SJSA1 (cell line): ENCODE measurements around the gene COX19. TPM values are rescaled to one million over a fixed set of nuclear protein-coding genes. Genes with fewer than 3 reads are reported as not detected.

Experiments
- DNase-seq, 2 experiments: peaks; one replicate each; pipeline ENCODE4 v3.0.0-alpha.2; 2015 to 2020; ENCODE audit warnings: low spot score in 2 of 2, low read depth in 1 of 2
- H3K27ac ChIP-seq: fragments of 250-450 bp; sonication (Bioruptor Pico); 2 replicates; pipeline ENCODE4 v1.5.1; 2020; ENCODE audit warnings: mild to moderate bottlenecking, moderate library complexity
- H3K27me3 ChIP-seq: fragments of 250-450 bp; sonication (Bioruptor Pico); replicated peaks from 2 replicates; pipeline ENCODE4 v1.5.1; 2020; ENCODE audit warnings: mild to moderate bottlenecking, moderate library complexity
- H3K36me3 ChIP-seq: fragments of 250-450 bp; sonication (Bioruptor Pico); 2 replicates; pipeline ENCODE4 v1.5.1; 2020; ENCODE audit warnings: mild to moderate bottlenecking
- H3K4me1 ChIP-seq: fragments of 250-450 bp; sonication (Bioruptor Pico); replicated peaks from 2 replicates; pipeline ENCODE4 v1.6.1; 2021; ENCODE audit warnings: mild to moderate bottlenecking
- H3K4me3 ChIP-seq: fragments of 250-450 bp; sonication (Bioruptor Pico); 2 replicates; pipeline ENCODE4 v1.5.1; 2020; ENCODE audit warnings: mild to moderate bottlenecking
- H3K9me3 ChIP-seq: fragments of 250-450 bp; sonication (Bioruptor Pico); replicated peaks from 2 replicates; pipeline ENCODE4 v1.5.1; 2020; ENCODE audit warnings: mild to moderate bottlenecking
- total RNA-seq: library from RNA; depleted of rRNA; stranded (reverse); fragments of >200 nt; shearing (Covaris generic); gene quantifications from 2 replicates; pipeline ENCODE4 v1.2.3, GENCODE V29; 2014; rRNA removed

COX19 gene, protein sequence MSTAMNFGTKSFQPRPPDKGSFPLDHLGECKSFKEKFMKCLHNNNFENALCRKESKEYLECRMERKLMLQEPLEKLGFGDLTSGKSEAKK
- total RNA-seq = 8.4 and 9.6 TPM in 2 replicates

DNA sequence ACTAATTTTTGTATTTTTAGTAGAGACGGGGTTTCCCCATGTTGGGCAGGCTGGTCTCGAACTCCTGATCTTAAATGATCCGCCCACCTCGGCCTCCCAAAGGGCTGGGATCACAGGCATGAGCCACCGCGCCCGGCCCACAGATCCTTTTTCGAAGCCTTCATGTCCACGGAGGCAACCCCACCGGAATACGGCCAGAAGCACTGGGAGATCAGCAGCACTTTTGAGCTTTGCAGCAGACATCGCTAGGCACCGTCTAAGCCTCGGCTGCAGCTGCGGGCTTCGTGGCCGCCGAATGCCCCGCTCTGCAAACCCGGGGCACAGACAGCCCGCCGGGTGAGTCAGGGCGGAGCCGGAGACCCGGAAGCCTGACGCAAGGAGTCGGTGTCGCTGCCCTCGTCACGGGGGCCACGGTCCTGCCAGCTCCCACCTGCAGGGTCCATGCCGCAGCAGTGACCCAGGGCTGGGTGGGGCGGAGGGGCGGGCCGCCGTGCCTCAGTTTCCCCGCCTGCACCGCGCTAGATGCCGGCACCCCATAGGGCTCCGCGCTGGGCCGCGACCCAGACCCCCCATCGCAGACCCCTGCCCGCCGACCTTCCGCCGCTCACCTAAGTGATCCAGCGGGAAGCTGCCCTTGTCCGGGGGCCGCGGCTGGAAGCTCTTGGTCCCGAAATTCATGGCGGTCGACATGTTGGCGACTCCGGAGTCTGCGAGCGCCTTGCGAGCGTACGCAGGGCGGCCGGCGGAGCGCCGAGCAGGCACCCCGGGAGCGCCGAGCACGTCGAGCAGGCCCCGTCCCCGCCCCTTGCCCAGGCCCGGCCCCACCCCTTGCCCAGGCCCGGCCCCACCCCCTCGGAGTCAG, at the start of gene COX19:
Gene COX19 (minus strand): TSS at position 730 of the 862 bp plus-strand sequence. CDS start 40 bp downstream, at position 690.
- peak; percentile 66 to 89 for DNase-seq
- Histone ChIP-seq H3K36me3 (peaks cover 36% of the 10 kb centered on the region), H3K27me3 (no peaks in the 10 kb centered on the region), H3K27ac (peak within 1 kb of the TSS; percentile 84), H3K4me3 (peak within 1 kb of the TSS; percentile 98), H3K4me1 (peaks cover 10% of the 10 kb centered on the region), H3K9me3 (no peaks in the 10 kb centered on the region)

DNA sequence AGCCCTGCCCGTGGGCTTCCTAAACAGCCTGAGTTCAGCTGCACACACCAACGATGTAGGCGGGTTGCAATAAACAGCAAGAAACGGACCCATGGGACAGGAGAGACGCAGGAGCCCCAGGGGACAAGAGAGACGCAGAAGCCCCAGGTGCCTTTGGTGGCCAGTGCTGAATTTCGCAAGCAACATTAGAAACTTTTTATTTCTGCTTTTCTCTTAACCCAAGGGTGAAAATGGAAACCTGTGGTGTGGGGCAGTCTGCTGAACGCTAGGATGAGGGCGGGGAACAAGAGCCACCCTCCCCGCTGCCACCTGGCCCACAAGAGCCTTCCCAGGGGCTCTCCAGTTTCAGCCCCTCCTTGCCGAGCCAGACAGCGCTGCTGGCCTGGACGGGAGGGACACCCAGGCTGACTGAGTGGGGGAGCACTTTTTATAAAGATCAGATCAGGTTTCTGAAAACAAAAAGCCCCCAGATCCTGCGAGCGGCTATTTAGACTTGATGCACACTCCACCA, 49.0 kb upstream of the COX19 start:
- Histone ChIP-seq H3K27me3 (no peaks in the 10 kb centered on the region), H3K9me3 (peaks cover 9% of the 10 kb centered on the region; the same call in 1 of the 2 replicates), H3K36me3 (peaks cover 41% of the 10 kb centered on the region), H3K4me1 (peaks cover 20% of the 10 kb centered on the region), H3K27ac (no peak overlapping the region), H3K4me3 (no peak overlapping the region)
- no peak for DNase-seq

DNA sequence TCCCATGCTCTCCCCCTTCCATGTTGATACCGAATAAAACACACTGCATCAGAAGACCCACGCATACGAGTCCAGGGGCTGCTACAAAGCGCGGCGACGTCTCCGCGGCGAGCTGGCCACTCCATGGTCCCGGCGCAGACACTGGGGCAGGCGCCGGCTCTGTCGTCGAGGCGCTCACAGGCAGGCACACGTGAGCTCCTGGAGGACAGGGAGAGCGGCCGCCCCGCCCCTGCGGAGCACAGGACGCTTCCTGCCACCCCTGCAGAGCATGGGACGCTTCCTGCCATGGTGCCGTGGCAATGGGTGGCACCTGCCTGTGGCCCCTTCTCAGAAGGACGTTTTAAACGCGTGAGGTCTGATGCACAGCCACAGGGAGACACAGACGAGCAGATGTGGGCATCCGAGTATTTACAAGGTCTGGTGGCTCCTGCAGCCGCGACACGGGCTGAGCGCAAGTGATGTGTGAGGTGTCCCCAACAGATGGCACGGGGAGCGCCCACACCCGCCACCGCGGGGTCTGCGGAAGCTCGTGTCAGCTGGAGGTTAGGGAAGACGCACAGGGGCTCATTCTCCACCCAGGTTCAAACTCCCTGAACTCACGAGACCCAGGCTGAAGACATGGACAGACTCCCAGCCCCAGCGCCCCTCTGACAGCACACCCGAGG, 47.6 kb upstream of the COX19 start:
- peaks cover 38% of the 10 kb centered on the region for H3K36me3 ChIP-seq
- H3K27ac ChIP-seq = no peak overlapping the region
- peaks cover 9% of the 10 kb centered on the region for H3K4me1 ChIP-seq
- no peaks in the 10 kb centered on the region for H3K27me3 ChIP-seq
- no peak overlapping the region for H3K4me3 ChIP-seq
- no peak for DNase-seq
- peaks cover 9% of the 10 kb centered on the region; the same call in 1 of the 2 replicates for H3K9me3 ChIP-seq

DNA sequence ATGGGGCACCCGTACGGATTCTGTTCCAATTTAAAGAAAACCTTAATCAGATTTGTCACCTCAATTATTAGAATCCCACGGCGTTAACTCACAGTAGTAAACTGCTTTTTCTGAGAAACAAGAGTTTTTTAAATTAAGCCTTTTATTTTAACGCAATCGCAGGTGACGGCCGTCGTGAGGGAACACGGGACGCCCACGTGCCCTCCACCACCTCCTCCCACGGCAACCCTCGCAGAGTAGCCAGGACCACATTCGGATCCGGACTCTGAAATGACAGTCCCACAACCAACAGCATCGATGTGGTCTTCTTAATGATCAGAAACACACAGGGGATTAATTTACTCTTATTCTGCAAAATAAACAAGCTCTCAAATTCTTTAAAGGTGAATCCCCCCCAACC, 47.0 kb upstream of the COX19 start:
- Histone ChIP-seq H3K36me3 (peaks cover 34% of the 10 kb centered on the region), H3K9me3 (peaks cover 9% of the 10 kb centered on the region; the same call in 1 of the 2 replicates), H3K4me1 (peaks cover 3% of the 10 kb centered on the region), H3K4me3 (no peak overlapping the region), H3K27ac (no peak overlapping the region), H3K27me3 (no peaks in the 10 kb centered on the region)
- DNase-seq = no peak

DNA sequence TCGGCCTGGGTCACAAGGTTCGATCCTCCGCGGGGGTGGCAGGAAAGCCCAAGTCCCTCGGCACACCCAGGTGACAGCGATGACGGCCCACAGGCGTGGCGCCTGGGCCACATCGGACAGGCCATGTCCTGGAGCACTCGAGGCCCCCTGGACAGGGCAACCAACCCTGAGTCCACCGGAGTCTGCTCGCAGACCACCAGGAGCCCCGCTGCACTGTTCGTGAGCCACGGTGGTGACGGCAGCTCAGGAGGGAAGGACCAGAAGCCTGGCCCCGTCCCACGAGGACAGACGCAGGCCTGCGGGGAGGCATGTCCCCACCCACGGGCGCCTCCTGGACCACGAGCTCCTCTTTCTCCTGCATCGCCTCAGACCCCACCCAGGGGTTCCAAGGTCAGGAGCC, 46.6 kb upstream of the COX19 start:
- DNase-seq = no peak
- no peak overlapping the region for H3K27ac ChIP-seq
- H3K4me1 ChIP-seq = no peaks in the 10 kb centered on the region
- H3K9me3 ChIP-seq = peaks cover 9% of the 10 kb centered on the region; the same call in 1 of the 2 replicates
- H3K4me3 ChIP-seq = no peak overlapping the region
- peaks cover 34% of the 10 kb centered on the region for H3K36me3 ChIP-seq
- H3K27me3 ChIP-seq = no peaks in the 10 kb centered on the region

DNA sequence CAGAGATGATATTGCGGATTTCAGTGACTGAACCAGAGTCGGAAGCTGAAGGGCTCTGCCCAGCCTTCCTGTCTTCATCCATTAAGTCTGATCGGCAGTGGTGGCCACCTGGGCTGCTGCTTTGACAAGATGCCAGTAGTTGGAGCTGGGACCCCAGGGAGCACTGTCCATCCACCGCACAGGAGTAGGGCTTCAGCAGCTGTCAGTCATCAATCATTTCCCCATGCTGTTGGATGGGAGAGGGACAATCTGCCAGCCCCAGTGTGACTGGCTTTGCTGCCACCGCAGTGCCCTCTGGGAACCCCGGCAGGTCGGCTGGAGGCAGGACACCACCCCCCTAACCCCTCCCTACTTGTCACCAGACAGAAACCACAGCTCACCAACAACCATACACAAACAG, 46.0 kb upstream of the COX19 start:
- Histone ChIP-seq H3K4me3 (no peak overlapping the region), H3K9me3 (peaks cover 9% of the 10 kb centered on the region; the same call in 1 of the 2 replicates), H3K36me3 (peaks cover 29% of the 10 kb centered on the region), H3K27me3 (no peaks in the 10 kb centered on the region), H3K27ac (no peak overlapping the region), H3K4me1 (no peaks in the 10 kb centered on the region)
- no peak for DNase-seq

DNA sequence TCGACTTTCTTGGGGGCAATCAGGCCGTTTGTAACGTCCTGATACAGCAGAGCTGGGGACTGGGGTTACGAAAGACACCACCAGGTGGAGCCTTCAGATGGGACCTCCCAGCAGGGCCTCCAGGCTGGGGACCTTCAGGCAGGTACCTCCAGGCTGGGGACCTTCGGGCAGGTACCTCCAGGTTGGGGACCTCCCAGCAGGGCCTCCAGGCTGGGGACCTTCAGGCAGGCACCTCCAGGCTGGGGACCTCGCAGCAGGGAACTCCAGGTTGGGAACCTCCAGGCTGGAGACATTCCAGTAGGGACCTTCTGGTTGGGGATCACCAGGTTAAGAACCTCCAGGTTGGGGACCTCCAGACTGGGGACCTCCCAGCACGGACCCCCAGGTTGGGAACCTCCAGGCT, 45.5 kb upstream of the COX19 start:
- H3K36me3 ChIP-seq = peaks cover 24% of the 10 kb centered on the region
- no peak for DNase-seq
- no peak overlapping the region for H3K27ac ChIP-seq
- no peak overlapping the region for H3K4me3 ChIP-seq
- H3K9me3 ChIP-seq = peaks cover 9% of the 10 kb centered on the region; the same call in 1 of the 2 replicates
- H3K4me1 ChIP-seq = no peaks in the 10 kb centered on the region
- H3K27me3 ChIP-seq = no peaks in the 10 kb centered on the region

DNA sequence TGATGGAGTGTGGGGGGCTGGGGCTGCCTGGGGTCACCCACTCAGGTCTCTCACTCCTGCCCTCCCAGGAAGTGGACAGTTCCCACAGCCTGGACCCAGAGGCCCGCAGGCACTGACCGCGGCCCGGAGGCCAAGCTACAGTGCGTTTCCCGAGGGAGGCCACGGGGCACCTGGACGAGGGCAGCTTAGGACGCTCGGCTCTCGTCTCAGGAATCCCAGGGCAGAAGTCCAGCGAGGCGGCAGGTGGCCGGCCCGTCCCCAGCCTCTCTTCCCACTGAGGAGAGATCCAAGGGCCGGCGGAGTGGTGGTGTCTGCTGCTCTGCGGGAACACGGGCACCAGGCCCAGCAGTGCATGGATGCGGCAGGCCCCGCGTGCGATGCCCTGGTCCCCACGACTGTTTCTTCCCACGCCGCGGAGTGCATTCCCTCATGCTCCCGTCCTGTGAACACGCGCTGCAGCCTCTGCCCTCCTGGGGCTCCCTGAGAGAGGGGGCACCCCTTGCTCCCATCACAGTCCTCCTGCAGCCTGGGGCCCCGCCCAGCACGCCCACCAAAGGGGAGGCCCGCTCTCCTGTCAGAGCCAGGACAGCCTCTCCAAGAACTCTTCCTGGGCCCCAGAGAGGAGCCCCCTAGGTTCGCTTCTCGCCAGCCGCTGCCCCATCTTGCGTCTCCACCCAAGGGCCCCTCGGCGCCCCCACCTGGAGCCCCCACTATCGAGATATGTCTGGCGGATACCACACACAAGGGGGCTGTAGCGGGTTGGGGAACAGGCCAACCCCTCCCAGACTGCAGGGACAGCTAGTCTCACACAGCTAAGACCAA, 44.7 kb upstream of the COX19 start:
- no peak overlapping the region for H3K27ac ChIP-seq
- peaks cover 9% of the 10 kb centered on the region; the same call in 1 of the 2 replicates for H3K9me3 ChIP-seq
- H3K4me3 ChIP-seq = no peak overlapping the region
- H3K4me1 ChIP-seq = no peaks in the 10 kb centered on the region
- no peaks in the 10 kb centered on the region for H3K27me3 ChIP-seq
- peaks cover 16% of the 10 kb centered on the region for H3K36me3 ChIP-seq
- no peak for DNase-seq

DNA sequence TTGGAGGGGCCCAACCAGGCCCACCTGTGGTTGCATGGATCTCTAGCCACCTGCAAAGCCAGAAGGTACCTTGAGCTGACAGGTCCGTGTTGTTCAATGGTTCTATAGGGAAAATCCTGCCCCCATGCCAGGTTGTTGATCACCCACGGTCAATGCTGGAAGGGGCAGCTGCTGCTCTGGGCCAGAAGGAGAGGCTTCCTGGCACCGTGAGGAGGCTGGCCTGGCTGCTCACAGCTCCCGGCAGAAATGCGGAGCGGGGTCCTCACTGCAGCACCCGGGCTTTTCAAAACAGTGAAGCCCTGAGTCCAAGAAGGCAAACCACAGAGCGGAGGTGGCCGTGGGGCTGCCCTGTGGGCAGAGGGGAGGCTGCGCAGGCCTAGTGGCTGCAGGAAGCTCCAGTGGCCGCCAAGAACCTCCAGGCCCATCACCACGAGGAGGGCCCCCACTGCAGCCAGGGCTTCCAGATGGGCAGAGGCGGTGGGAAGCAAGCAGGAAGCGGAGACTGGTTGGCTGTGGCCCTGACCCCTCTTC, 44.0 kb upstream of the COX19 start:
- H3K4me3 ChIP-seq = no peak overlapping the region
- H3K4me1 ChIP-seq = no peaks in the 10 kb centered on the region
- H3K9me3 ChIP-seq = peaks cover 9% of the 10 kb centered on the region; the same call in 1 of the 2 replicates
- H3K27ac ChIP-seq = no peak overlapping the region
- H3K27me3 ChIP-seq = no peaks in the 10 kb centered on the region
- no peak for DNase-seq
- peaks cover 14% of the 10 kb centered on the region for H3K36me3 ChIP-seq

DNA sequence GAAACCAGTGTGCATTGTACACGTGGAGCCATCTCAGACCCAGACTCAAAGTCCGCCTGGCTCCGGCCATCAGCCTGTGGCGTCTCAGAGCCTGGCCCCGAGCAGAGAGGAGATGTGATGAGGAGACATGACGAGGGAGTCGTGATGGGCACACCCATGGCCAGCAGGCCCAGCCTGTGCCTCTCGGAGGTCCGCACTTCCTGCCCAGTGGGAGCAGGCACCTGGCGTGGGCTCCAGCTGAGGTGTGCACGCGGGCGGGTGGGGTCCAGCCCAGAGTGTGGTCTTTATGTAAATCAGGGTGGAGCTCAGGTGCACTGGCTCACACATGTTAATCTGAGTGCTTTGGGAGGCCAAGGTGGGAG, 43.0 kb upstream of the COX19 start:
- Histone ChIP-seq H3K9me3 (peaks cover 9% of the 10 kb centered on the region; the same call in 1 of the 2 replicates), H3K27ac (no peak overlapping the region), H3K4me3 (no peak overlapping the region), H3K4me1 (no peaks in the 10 kb centered on the region), H3K27me3 (no peaks in the 10 kb centered on the region), H3K36me3 (peaks cover 14% of the 10 kb centered on the region)
- DNase-seq = no peak

DNA sequence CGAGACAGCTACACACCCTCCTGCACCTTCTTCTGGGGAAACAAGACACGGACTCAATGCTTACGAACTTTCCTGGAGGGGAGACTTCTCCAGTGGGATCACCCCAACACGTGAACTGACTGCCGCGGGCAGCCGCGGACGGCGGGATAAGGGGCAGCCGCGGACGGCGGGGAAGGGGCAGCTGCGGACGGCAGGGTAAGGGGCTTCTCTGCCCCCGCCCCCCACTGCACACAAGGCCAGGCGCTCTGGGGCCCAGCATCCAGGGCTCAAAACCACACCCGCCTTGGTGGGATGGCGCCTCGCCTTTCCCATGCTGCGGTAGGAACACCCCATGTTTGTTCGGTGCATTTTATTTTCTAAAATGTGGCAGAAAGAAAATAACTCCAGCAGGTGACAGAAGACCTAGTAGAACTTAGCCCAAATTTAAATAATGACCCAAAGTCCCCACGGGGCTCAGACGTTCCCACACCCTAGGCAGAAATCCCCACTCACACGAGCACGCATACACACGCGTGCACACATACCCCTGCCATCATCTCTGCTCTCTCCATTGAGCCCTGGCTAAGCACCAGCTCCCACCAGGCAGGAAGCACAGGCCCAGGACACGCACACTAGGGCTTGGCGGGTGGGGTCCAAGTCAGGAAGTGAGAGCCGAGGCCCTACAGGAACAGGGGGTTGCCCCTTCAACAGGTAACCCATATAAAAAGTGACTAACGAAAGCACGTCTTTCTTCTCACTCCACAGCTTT, 42.4 kb upstream of the COX19 start:
- Histone ChIP-seq H3K4me3 (no peak overlapping the region), H3K27ac (no peak overlapping the region), H3K27me3 (no peaks in the 10 kb centered on the region), H3K9me3 (peaks cover 9% of the 10 kb centered on the region; the same call in 1 of the 2 replicates), H3K4me1 (no peaks in the 10 kb centered on the region), H3K36me3 (peaks cover 14% of the 10 kb centered on the region)
- no peak for DNase-seq
